Liver (tissue), 3 donors: ENCODE measurements around the gene KDM4D.

Source experiments
- ATF3 ChIP-seq: IDR thresholded peaks from 2 replicates; pipeline ENCODE4 v1.6.1; 2016; ENCODE audit warnings: antibody characterized with exemption
- EGR1 ChIP-seq, 2 donors: IDR thresholded peaks; 2 replicates each; pipeline ENCODE4 v1.6.1; 2016 to 2018; ENCODE audit warnings: antibody characterized with exemption in 2 of 2, low read depth in 2 of 2
- FOXA1 ChIP-seq: IDR thresholded peaks from 2 replicates; pipeline ENCODE4 v1.6.1; 2016; ENCODE audit warnings: antibody characterized with exemption
- HNF4A ChIP-seq, 2 donors: conservative IDR thresholded peaks; 2 replicates each; pipeline ENCODE4 v1.6.1; 2016; ENCODE audit warnings: antibody characterized with exemption in 2 of 2, mild to moderate bottlenecking in 2 of 2
- JUND ChIP-seq, 2 donors: IDR thresholded peaks; 2 replicates each; pipeline ENCODE4 v1.6.1; 2016; ENCODE audit warnings: antibody characterized with exemption in 2 of 2
- RAD21 ChIP-seq, 2 donors: IDR thresholded peaks; 2 replicates each; pipeline ENCODE4 v1.6.1; 2016; ENCODE audit warnings: antibody characterized with exemption in 2 of 2, mild to moderate bottlenecking in 2 of 2
- RXRA ChIP-seq, 2 donors: IDR thresholded peaks; 2 replicates each; pipeline ENCODE4 v1.6.1; 2017 to 2018; ENCODE audit warnings: antibody characterized with exemption in 2 of 2, mild to moderate bottlenecking in 1 of 2
- TAF1 ChIP-seq: conservative IDR thresholded peaks from 2 replicates; pipeline ENCODE4 v1.6.1; 2016; ENCODE audit warnings: antibody characterized with exemption, mild to moderate bottlenecking
- YY1 ChIP-seq: IDR thresholded peaks from 2 replicates; pipeline ENCODE4 v1.6.1; 2016; ENCODE audit warnings: antibody characterized with exemption, mild to moderate bottlenecking
- TF ChIP-seq, protein P1 (sequence below): fragments of 150-350 bp; IDR thresholded peaks from 2 replicates; pipeline ENCODE4 v1.5.1; 2017; ENCODE audit warnings: improper control_type of control experiment, low read depth, low read length; ENCODE audit not compliant: missing input control
- TF ChIP-seq, protein P2 (sequence below): IDR thresholded peaks from 2 replicates; pipeline ENCODE4 v1.6.1; 2016; ENCODE audit warnings: antibody characterized with exemption
- donor health status: healthy.
- donor health status: healthy.

DNA sequence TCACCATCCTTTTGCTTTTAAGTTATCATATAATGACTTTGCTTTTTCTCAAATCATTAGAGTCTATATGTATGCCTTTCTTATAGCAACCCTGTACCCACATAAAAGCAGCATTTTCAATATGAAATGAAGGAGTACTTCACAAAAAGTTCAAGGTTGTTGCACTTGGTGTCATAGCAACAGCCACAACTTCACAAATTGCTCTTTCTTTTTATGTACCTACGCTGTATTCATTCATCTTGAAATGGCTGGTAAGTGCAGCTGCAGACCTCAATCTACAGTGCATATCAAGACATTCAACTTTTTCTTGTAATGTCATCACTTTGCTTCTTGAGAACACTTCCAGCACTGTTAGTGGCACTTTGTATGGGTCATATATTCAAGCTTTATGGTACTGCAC, 18.8 kb upstream of the KDM4D start:
- TF ChIP-seq, protein P1, sequence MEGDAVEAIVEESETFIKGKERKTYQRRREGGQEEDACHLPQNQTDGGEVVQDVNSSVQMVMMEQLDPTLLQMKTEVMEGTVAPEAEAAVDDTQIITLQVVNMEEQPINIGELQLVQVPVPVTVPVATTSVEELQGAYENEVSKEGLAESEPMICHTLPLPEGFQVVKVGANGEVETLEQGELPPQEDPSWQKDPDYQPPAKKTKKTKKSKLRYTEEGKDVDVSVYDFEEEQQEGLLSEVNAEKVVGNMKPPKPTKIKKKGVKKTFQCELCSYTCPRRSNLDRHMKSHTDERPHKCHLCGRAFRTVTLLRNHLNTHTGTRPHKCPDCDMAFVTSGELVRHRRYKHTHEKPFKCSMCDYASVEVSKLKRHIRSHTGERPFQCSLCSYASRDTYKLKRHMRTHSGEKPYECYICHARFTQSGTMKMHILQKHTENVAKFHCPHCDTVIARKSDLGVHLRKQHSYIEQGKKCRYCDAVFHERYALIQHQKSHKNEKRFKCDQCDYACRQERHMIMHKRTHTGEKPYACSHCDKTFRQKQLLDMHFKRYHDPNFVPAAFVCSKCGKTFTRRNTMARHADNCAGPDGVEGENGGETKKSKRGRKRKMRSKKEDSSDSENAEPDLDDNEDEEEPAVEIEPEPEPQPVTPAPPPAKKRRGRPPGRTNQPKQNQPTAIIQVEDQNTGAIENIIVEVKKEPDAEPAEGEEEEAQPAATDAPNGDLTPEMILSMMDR = no peak
- TF ChIP-seq FOXA1 (no peak), JUND (IDR thresholded peaks at IDR 0.05) (no peak), RXRA (IDR thresholded peaks at IDR 0.05) (no peak), YY1 (no peak), ATF3 (no peak), RAD21 (IDR thresholded peaks at IDR 0.05) (no peak), TAF1 (no peak), EGR1 (IDR thresholded peaks at IDR 0.05; ENCODE audit: low read depth in 2 of 2) (no peak), HNF4A (conservative IDR thresholded peaks at IDR 0.05) (no peak)
- TF ChIP-seq, protein P2, sequence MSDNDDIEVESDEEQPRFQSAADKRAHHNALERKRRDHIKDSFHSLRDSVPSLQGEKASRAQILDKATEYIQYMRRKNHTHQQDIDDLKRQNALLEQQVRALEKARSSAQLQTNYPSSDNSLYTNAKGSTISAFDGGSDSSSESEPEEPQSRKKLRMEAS = no peak
